Left renal pelvis (tissue), 4 donors: ENCODE data around the gene FRG2. TPM values are rescaled to one million over a fixed set of nuclear protein-coding genes. Genes with fewer than 3 reads are reported as not detected.
"Not testable (repeated sequence)": the region's sequence is repeated elsewhere in the genome, so short reads cannot be mapped to it uniquely, and the experiment has no call there.

Experiments
- DNase-seq, 4 donors: peaks; one replicate each; pipeline ENCODE4 v3.0.0-alpha.2; 2013; ENCODE audit warnings: low read depth in 4 of 4, low spot score in 3 of 4
- polyA plus RNA-seq, 4 donors: library from polyadenylated mRNA; unstranded; fragments of 120-200 nt; gene quantifications; one replicate each; pipeline ENCODE4 v1.2.1, GENCODE V29; 2013; ENCODE audit not compliant: insufficient read length in 4 of 4

The FRG2 gene
- polyA plus RNA-seq = not detected

DNA sequence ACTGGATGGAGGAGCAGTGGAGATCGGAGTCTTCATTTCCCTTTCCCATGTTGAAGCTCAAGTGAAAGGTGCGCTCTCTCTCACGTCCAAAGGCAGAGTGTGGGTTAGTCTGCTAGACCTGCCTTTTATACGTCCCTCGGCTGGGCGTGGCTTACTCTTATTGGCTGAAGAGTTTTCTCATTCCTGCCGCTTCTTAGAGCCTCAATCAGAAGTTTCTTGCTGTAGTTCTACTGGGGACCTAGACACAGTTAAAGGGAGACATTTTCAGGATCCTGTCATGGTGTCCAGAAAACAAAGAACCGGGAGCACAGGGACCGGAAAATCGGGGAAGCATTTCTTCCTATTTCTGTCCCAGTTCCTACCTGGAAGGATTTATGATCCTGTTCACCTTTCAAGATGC is at the start of gene FRG2:
Gene FRG2 (minus strand): TSS at position 101 of the 400 bp plus-strand sequence. CDS start 52 bp downstream, at position 49.
- not testable (repeated sequence) for DNase-seq

DNA sequence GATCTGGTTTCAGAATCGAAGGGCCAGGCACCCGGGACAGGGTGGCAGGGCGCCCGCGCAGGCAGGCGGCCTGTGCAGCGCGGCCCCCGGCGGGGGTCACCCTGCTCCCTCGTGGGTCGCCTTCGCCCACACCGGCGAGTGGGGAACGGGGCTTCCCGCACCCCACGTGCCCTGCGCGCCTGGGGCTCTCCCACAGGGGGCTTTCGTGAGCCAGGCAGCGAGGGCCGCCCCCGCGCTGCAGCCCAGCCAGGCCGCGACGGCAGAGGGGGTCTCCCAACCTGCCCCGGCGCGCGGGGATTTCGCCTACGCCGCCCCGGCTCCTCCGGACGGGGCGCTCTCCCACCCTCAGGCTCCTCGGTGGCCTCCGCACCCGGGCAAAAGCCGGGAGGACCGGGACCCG is 41.3 kb upstream of the FRG2 start:
- DNase-seq = not testable (repeated sequence)

DNA sequence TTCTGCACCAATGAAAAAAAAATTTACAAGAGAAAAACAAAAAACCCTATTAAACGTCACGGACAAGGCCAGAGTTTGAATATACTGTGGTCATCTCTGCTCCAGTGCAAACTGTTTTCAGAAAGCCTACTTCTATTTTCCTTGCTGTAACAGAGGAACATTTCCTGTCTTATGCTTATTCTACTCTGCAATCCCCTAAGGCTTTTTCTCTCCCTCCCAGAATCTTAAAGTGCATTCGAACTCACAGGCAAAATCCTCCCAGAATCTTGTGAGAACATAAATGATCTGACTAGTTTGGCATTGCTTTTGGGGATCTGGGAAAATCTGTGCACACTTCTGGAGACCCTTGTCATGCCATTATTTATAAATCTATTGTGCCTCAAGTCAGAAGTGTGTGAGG is 37.7 kb upstream of the FRG2 start:
- DNase-seq = not testable (repeated sequence)

DNA sequence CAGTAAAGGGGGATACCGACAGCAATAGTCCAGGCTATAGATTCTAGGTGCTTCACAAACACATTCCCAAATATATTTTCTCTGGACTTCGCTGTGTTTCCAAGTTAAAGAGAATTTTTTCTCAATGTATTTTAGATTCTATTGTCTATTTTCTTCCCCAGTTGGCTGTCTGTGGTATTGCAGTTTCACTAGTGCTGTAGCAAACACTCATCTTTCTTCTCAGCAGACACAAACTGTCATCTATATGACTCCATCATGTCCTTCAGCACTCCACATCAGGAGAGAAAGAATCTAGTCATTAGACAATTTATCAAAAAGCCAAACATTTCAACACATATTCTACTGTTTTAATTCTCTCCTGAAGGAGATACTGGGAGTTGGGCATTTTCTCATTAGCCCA is 37.3 kb upstream of the FRG2 start, which contains the start of gene DBET:
Gene DBET (plus strand): TSS at position 161 of the 400 bp plus-strand sequence.
- not testable (repeated sequence) for DNase-seq

DNA sequence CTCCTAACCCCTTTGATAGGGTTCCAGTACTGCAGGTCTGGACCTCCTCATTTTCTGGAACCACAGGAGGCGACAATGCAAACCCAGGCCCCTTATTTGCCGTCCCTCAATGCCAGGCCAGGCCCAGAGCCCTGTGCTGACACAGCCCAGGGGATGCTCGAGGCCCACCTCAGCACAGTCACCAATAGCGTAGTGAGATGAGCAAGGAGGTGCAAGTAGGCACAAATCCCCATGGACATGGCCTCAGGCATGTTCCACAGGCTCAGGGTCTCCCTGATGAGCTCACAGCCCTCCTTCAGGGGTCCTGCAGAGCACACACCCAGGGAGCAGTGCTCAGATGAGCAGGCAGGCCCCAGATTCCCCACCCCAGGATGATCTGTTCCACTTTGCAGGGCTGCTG is 31.9 kb upstream of the FRG2 start:
- DNase-seq = not testable (repeated sequence)

DNA sequence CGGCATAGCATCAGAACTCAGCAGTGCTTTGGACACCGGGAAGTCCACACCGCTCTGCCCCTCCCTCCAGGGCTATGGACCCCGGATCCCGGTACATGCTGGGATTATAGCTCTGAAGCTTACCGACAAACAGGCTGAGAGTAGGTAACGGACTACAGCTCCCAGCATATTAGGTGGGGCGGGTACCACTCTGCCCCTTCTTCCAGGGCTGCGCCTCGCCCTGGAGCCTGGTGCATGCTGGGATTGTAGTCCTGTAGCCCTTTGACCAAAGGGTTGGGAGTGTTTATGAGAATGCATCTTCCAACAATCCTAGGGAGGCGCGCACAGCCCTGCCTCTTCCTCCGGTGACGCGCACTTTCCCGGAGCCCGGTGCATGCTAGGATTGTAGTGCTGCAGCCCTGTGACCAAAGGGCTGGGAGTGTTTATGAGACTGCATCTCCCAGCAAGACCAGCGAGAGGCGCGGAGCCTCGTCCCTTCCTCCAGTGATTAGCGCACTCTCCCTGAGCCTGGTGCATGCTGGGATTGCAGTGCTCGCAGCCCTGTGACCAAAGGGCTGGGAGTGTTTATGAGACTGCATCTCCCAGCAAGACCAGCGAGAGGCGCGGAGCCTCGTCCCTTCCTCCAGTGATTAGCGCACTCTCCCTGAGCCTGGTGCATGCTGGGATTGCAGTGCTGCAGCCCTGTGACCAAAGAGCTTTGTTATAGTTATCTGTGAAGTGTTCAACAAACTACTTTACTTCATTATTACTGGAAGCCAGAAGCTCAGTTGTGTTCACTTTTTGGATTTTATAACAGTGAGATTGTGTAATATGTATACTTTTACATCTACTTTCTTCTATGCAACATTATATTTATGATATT is 22.6 kb upstream of the FRG2 start:
- not testable (repeated sequence) for DNase-seq

DNA sequence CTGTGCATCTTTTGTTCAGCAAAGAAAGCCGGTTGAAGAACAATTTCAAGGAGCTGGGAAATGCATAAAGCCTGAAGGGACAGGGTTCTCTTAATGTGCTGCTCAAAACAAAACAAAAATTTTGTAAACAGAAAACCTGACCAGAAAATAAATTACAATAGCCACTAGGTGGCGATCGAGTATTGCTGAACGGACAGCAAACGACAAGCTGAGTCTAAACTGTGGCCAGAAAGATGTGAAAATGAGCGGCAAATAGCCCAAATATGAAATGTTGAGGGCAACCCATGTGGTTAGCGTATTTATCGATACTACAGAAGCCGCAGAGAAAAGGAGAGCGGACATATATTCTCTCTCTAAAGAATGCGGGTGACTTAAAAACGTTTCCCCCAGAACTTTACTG is 20.6 kb upstream of the FRG2 start:
- not testable (repeated sequence) for DNase-seq

DNA sequence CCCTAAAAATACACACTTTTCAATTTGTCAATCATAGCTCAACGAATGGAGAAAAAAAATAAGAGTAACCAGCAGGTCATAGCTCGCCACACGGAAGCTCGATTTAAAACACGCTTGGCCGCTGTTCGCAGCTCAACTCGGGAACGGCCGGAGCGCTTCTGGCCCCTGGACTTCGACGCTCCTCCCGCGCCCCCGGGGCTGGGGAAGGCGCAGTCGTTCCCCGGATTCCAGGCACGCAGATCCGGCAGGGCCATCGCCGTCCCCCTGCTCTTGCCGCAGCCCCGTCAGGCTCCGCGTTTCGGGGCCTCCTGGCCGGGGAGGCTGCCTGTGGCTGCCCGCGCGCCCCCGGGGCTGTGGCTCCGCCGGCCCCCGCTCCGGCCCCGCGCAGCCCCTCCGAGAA is 13.8 kb upstream of the FRG2 start:
- DNase-seq = not testable (repeated sequence)

DNA sequence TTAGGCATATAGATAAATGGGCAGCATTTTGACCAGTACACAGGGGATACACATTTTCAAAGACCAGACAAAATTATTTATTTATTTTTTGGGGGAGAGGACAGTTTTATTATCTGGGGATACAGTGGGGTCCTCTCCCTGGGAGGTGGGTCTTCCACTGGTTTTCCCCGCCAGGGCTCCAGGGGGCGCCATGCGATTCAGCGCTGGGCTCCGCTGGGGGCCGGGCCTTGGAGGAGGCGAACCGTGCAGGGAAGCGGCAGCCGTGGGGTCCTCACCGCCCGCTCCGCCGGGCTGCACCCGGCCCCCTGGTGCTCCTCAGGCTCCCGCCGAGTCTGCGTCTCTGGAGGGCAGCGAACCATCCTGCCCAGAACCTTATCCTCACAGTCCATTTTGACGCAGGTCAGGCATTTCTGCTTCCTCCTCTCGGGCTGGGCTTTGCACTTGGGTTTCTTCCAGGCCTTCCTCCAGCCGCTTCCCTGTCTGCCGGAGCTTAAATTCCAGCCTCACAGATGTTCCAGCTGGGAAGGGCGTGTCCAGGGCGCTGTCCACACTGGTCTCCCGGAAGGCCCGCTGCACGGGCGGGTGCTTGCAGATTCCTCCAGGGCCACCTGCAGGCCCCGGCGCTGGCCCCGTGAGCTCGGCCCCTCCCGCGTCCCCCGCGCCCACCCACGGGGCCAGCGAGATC is 10.8 kb upstream of the FRG2 start:
- not testable (repeated sequence) for DNase-seq

DNA sequence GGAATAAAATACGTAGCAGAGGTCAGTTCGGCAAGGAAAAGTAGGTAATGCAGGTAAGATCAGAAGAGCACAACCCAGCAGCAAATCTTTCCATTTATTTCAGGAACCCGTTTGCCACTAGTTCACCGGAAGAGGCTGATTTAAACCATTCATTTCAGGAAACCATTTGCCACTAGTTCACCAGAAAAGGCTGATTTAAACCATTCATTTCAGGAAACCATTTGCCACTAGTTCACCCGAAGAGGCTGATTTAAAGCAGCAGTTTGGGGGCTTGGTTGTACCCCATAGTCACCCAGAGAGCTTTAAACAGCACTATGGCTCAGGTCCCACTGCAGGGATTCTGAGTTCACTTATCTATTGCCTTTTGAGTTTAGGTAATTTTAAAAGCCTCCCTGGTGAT is 4.2 kb upstream of the FRG2 start:
- not testable (repeated sequence) for DNase-seq

DNA sequence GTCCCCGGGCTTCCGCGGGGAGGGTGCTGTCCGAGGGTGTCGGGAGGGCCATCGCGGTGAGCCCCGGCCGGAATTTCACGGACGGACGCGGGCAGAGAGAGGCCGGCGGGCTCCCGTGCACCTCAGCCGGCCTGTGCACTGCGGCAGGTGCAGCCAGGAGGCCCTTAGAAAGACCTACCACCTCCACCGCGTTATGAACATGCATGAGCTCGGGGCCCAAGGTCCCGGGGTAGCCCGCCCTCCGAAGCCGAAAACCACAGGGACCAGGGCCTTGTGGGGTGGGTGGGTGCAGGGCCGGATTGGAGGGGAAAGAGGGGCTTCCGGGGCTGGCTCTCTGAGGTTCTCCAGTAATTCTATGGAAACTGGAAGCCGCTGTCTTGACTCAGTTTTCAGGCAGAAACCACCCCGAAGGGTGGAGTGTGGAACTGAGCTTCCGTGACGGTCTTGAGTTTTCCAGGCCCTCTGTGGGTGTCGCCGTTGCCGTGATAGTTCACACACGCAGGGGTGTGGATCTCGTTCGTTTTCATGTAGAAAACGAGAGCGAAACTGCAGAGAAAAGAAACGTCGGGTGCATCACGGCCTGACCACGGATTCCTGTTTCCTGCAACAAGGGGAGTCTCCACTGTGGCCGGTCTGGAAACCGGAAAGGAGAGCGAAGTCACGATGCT is 4.3 kb downstream of the FRG2 start:
- not testable (repeated sequence) for DNase-seq

DNA sequence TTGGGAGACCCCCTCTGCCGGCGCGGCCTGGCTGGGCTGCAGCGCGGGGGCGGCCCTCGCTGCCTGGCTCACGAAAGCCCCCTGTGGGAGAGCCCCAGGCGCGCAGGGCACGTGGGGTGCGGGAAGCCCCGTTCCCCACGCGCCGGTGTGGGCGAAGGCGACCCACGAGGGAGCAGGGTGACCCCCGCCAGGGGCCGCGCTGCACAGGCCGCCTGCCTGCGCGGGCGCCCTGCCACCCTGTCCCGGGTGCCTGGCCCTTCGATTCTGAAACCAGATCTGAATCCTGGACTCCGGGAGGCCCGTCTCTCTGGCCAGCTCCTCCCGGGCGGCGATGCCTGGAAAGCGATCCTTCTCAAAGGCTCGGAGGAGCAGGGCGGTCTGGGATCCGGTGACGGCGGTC is 5.1 kb downstream of the FRG2 start:
- DNase-seq = not testable (repeated sequence)

DNA sequence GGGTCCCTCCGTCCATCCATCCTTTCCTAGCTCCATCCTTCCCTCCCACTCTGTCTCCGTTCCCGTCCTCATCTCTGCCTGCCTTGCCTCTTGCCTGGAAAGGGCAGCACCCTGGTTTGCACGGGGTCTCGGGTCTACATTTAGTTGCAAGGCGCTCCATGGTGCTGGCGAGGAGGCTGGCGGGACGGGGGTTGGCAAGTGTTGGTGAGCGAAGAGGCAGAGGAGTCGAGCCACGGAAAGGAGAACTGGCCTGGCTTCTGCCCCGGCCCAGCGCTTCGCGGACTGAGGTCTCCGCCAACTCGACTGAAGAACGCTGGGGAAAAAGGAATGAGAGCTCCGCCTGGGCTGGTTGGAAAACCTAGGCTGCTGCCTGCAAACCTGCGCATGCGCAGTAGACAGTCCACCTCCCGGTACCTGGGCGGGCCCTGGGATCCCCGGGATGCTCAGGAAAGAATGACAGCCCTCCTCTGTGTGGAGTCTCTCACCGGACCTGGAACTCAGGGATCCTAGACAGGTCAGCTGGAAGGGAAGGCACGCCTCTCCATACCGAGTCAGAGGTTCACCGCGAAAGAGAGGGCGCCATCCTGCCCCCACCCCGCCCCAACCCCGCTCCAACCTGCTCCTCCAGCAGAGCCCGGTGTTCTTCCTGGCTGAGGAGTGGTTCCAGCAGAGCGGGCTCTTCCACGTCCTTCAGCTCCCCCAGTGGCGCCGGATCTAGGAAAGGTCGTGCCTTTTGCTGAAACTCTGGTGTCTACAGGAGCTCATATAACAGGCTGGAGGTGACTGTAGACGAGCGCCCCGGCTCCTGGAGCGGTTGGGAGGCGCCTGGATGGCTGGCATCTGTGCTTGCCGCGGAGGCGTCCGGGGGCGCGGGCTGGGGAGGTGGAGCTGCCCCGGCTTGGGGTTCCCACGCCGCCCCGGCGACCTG is 6.0 kb downstream of the FRG2 start:
- no peak for DNase-seq

DNA sequence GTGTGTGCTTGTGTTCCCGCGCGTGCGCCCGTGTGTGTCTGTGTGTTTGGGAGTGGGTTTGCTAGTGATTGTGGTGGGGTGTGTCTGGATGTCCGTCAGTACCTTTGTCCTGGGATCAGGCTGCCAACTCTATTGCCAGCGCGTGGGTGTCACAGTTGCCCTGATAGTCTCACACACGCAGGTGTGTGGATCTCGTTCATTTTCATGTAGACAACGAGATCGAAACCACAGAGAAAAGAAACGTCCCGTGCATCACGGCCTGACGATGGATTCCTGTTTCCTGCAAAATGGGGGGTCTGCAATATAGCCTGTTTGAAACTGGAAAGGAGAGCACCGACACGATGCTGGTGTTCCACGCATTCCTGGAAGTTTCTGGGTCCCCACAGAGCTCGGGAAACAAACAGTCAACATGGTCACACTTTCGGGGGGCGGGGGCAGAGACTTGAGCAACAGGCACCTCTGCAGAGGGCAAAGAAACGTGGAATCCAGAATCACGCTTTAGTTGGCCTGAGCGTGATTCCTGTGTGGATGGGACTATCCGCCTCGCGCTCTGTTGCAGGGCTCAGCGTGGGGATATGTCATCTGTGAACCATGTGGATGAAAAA is 7.1 kb downstream of the FRG2 start:
- DNase-seq = not testable (repeated sequence)

DNA sequence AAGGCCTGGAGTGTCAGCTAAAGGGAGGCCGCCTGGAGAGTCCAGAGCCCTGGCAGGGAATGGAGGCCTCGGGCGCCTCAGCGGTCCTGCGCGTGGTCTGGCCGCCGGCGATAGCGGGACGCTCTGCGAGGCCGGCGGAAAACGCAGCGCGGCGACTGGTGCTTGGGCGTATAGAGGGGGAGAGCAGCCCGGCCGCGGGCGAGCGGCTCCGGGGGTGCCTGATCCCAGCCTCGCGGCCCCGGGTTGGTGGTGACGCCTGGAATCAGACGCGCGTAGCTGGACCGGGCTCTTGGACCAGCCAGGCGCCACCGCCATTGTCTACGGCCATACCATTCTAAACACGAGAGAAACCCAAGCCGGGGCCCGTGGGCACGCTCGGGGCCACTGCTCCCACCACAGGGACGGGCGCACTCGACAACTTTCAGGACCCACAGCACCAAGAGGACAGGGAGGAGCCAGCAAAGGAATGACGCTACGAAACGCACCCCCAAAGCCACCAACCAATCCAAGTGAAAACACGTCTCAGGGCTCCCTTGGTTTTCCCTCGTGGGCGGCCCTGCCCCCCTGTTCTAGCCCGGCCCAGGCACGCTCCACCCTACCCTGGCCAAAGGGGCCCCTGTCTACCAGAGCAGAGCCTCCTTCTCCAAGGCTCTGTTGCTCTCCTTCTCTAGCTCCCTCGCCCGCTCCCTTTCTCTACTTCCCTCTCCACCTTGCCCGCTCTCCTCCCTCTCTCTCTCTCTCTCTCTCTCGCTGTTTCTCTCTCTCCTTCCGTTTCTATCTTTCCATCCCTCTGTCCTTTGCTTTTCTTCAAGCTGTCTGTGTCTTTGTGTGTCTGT is 7.8 kb downstream of the FRG2 start:
- no peak for DNase-seq

DNA sequence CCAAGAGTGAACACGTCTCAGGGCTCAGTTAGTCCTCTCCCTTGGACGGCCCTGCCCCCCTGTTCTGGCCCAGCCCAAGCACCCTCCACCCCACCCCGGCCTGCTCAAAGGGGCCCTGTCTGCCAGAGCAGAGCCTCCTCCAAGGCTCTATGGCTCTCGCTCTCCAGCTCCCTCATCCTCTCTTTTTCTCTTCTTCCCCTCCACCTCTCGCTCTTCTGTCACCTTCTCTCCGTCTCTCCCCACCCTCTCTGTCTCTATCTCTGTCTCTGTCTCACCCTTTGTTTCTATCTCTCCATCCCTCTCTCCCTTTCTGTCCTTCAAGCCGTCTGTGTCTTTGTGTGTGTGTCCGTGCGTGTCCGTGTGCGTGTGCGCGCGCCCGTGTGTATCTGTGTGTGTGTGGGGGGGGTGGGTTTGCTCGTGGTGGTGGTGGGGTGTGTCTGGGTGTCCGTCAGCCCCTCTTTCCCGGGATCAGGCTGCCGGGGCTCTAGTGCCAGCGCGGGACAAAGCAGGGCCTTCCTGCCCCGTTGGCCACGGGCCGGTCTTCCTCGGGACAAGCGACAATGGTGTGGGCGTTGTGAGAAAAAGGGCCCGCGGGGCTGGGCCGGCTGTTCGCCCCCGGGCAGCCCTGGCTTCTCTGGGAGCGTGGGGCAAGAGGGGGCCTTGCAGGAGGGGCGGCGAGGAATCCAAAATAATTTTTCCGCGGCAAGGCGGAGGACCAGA is 8.7 kb downstream of the FRG2 start:
- no peak for DNase-seq

DNA sequence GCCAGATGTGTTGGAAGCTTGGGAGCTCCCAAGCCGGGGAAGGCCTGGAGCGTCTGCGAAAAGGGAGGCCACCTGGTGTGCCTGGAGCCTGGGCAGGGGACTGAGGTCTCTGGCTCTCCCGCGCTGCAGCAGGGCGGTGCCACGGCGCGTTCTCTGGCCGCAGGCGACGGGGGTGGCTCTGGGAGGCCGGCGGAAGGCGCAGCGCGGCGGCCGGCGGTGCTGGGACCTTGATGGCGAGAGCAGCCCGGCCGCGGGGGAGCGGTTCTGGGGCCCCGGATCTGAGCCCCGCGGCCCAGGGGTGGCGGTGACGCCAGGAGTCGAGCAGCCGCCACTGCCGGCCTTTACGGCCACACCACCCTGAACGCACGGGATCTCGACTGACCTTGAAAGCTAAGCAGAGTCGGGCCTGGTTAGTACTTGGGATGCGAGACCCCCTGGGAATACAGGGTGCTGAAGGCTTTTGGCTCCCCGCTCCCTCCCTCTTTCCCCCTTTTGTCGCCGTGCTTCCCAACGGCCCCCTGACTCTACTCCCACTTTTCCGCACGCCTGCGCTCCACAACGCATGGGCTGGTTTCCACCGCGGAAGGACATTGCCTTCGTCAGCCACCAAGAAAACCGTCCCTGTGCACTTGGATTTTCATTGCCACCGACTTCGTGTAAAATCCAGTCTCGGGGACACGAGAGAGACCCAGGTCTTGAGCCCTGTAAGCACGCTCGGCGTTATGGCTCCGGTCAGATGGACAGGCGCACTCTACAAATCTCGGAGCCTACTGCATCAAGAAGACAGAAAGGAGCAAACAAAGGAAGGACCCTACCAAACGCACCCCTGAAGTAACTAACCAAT is 9.5 kb downstream of the FRG2 start:
- no peak for DNase-seq
